NCI-H2107 treated with DMSO at 0.1 percent for 48 hours (cell line): Measurements from ENCODE around the gene TBL2.
"Not testable (repeated sequence)": the region's sequence is repeated elsewhere in the genome, so short reads cannot be mapped to it uniquely, and the experiment has no call there.

Experiments used
- DNase-seq: peaks from one replicate; lab custom pipeline; 2025; ENCODE audit not compliant: unreplicated experiment; lab: John Stamatoyannopoulos, UW

Gene TBL2

DNA sequence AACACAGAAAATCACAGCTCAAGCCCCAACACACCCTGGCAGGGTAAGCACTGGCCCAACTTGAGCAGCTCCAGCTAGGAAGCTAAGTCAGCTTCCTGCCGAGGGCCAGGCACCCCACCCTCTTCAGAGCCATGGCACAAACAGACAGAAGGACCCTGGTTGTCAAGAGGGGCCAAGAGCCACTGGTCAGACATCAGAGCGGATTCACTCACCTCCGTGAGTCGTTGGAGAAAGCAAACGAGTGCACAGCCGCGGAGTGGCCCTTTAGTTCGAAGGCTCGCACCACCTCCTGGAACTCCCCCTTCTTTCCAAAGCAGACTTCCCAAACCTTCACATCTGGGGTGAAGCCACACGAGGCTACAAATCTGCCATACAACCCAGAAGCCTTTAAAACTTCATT lies 7.4 kb downstream of the TBL2 start:
- DNase-seq = no peak

DNA sequence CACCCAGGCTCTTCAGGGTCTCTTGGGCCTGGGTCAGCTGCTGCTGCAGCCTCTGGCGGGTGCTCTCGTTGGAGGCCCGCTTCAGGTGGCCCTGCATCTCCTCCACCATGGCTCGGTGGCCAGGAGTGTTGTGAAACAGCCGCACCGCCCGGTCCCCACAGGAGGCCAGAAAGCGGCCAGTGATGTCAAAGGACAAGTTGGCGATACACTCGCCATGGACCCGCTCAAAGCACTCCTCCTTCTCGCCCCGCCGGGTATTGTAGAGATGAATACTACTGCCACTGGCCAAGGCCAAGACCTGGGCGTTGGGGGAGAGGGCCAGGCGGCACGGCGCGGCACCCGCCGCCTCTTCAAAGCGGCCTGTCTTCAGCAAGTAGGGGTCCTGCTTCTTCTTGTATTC lies 7.9 kb downstream of the TBL2 start:
- DNase-seq = no peak

DNA sequence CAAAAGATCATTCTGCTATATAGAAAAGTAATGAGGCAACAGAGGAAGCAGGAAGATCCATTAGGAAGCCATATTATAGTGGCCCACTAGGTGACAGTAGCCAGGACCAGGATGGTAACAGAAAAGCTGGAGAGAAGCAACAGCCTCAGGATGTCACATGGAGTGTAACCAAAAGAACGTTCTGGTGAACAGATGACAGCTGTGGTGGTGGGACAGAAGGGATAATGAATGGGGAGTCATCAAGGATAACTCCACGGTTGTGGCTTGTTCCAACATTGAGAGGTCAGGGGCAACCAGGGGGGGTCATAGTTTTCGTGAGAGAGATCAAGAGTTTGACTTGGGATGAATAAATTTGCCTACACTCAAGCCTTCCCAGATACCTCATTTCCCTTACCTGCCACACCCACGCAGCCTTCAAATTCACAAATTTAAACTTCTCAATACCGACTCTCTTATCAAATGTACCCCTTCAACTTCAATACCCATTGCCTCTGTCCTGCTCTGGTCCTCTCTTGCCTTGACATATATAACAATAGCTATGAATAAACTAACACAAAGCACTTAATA lies 9.3 kb downstream of the TBL2 start:
- no peak for DNase-seq

DNA sequence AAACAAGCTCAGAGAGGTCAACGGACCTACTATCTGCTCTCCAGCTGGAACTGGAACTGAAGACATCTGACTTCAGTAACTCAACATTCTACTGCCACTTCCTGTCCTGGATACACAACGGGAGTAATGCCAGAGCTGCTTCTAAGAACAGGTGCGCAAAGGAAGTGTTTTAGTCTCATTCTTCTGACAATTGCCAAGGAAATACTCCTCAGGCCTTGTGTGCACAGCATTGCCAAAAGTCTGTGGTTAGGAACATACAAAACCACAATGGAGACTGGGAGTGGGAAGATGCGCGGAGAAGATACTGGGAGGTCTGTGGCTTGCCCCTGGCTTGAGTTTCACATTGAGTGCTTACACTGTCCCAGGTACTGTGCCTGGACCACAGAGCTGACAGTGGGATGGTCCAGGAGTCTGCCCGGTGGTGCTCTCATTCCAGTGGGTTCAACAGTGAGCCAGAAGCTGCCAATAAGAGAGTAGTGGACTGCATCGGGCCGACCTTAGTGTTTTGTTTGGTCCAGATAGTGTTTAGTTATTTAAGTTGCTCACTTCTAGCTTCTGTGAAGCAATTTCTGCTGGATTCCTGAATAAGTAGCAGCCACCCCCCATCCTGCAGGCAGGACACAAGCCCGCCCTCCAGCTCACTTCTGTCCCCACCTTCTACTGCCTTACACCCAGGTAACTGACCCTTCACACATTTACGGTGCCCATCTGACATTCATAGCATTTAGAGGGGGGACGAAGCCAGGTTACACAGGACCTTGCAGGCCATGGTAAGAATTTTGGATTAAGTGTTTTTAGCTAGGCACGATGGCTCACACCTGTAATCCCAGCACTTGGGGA lies 10.3 kb downstream of the TBL2 start:
- DNase-seq = no peak

DNA sequence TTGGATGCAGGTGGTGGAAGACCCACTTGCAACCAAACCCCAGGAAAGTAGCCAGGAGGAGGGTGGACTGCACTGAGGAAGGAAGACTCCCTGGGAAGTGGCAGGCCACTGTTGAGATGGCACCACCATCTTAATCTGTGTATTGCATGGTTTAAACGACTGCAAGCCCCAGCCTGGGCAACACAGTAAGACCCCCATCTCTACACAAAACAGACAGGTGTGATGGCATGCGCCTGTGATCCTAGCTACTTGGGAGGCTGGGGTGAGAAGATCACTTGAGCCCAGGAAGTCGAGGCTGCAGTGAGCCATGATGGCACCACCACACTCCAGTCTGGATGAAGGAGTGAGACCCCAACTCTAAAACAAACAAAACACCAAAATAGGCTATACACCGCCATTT lies 11.2 kb downstream of the TBL2 start:
- DNase-seq = no peak

DNA sequence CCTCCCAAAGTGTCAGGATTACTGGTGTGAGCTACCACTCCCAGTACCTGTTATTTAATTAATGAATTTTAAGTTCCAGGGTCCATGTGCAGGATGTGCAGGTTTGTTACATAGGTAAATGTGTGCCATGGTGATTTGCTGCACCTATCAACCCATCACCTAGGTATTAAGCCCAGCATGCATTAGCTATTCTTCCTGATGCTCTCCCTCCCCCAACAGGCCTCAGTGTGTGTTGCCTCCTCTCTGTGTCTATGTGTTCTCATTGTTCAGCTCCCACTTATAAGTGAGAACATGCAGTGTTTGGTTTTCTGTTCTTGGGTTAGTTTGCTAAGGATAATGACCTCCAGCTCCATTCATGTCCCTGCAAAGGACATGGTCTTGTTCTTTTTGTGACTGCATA lies 11.9 kb downstream of the TBL2 start:
- peak; percentile 25 for DNase-seq

DNA sequence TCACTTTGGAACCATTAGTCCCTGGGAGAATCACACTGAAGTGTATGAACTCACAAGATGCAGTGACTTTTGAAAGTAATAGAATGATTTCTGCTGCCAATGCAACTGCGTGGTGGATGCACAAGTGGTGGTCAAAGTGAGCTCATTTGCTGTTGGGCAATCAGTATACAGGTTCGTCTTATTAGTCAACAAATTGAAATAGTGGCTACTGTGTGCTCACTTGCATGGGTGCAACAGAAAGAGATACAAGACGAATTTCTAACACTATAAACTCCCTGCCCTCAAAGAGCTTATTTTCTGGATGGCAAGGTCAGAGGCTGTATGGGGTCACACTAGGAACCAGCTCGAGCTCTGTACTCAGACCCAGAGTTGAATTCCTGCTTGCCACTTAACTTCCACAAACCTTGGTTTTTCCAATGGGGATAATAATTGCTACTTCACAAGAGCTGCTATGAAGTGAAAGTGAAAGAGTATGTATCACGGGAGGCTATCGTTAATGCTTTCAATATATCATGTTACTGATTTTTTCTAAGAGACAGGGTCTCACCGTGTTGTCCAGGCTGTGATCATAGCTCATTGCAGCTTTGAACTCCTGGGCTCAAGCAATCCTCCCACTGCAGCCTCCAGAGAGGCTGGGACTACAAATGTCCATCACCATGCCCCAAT lies 12.6 kb downstream of the TBL2 start:
- peak; percentile 69 for DNase-seq

DNA sequence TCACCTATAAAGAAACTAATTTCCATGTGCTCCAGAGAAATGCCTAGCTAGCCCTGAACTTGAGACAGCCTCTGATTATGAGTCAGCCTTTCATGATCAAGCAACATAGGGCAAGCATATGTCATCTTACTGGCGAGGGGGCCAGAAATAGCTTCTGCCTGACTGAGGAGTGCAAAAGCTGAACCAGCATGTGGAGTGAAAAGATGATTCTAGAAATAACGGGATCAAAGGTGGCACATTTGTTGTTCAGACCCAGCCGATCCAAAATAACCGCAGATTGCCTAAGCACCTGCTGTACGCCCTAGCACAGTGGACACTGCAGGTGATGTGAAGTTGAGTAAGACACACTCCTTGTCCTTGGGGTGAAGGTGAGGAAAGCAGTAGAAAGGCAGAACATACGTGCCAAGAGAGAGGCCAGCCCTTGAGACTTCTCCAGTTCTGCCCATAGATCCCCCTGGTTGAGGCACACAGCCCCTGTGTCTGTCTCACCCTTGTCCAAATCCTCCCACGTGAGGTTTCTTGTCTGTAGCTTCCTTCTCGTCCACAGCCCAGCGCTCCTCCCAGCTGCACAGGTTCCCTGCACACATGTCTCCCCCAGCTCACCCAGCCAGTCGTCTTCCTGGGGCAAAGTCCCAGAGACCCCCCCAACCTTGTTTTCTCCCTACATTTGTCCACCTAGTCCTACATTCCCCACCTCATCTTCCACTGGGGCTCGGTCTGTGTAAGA lies 18.1 kb downstream of the TBL2 start:
- no peak for DNase-seq

DNA sequence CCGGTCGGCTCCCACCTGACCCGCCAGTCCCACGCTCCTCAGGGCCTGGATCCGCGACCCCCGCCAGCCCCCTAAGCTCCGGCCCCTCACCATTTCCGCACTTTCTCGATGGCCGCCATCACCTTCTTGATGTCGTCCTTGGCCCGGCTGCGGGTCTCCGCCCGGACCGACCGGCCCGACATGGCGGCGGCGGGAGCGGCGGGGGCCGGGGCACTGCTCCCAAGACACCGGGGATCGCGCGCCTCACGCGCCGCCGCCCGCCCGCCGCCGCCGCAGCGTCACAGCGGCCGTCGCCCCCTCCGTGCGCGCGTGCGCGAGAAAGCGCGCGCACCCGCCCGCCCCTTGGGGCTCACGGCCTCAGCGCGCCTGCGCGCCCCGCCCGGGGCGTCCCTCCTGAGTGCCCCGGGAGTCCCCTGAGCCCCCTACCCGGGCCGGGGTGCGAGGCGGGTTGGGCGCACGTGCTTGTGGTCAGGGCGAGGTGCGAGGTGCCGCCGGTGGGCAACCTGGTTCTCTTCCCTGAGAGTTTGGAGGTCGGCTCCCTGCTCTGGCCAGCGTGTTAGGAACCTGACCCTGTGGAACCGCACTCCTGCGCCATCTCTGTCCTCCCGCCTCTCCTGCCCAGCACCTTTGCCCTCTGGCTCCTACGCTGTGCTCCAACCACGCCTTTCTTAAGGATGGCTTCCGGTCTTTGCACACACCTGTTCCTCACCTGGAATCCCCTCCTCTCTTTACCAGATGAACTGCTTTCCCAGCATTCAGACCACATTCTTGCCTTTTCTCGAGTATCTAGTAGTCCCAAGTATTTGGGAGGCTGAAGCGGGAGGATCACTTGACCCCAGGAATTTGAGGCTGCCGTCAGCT lies 20.8 kb downstream of the TBL2 start, which contains the start of gene BCL7B:
Gene BCL7B, minus strand, starts transcription at position 294 of the 861 bp plus-strand sequence. Its CDS starts 112 bp downstream, at position 182.
- peak; percentile 42 for DNase-seq

DNA sequence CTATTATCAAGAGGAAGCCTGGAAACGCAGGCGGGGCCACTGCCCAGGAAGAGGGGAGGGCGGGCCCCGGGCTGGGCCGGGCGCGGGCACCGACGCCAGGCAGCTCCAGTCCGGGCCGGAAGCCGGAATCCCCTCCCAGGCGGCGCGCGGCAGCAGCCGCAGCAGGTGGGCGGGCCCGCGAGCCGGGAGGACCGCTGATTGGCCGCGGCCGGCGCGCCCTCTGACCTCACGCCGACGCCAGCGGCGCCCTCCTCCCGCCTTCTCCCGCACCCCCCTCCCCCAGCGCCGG lies 21.3 kb downstream of the TBL2 start:
- DNase-seq = peak; percentile 79

DNA sequence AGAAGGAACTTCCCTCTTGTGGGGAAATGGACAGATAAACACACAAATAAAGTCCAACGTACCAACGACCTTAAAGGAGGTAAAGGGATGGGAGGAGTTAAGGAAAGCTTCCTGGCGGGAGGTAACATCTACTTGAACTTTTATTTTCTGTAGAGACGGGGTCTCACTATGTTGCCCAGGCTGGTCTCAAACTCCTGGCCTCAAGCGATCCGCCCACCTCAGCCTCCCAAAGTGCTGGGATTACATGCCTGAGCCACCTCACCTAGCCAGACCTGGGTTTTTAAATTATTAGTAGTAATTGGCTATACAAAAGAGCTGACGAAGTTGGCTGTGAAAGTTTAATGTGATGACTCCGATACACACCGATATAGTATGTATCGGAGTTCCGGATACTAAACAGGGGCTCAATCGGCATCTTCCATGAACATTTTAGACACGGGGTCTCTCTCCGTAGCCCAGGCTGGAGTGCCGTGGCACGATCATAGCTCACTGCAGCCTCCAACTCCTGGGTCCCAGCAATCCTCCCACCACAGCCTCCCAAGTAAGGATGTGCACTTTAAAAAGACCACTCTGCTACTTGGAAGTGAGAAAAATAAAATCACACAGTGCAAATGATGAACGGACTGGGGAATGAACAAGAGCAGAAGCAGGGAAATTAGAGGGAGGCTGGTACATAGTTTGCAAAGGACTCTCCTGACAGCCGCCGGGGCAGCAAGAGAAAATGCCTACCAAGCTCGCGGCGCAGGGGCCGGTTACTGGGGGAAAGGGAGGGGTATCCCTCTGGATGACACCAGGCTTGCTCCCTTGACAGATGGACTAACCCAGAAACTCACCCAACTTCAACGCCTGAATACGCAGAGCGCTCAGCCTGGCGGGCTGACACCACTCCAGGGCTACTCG lies 21.9 kb downstream of the TBL2 start:
- no peak for DNase-seq

DNA sequence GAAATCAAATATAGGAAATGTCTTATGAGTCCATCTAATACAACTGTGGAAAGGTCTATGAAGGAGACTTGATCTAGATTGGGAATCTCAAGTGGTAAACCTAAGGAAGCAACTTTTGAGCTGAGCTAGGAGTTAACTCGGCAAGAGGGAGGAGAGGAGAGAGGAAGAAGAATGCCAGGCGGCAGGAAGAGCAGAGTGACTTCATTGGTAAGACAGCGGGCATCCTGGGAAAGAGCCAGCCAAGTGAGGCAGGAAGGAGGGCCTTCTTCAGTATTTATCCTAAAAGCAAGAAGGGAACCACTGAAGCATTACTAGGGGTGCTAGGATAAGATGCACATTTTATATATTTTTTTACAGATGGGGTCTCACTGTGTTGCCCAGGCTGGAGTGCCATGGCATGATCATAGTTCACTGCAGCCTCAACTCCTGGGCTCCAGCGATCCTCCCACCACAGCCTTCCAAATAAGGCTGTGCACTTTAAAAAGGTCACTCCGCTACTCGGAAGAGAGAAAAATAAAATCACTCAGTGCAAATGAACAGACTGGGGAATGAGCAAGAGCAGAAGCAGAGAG lies 22.9 kb downstream of the TBL2 start:
- DNase-seq = no peak

DNA sequence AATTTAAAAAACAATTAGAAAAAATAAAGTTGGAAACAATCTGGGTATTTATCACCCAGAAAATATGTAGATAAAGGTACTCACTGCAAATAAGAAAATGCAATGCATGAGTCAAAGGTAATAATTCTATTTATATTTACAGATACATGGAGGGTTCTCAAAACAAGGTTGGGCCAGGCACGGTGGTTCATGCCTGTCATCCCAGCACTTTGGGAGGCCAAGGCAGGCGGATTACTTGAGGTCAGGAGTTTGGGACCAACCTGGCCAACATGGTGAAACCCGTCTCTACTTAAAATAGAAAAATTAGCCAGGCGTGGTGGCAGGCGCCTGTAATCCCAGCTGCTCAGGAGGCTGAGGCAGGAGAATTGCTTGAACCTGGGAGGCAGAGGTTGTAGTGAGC lies 28.3 kb downstream of the TBL2 start:
- DNase-seq = not testable (repeated sequence)

DNA sequence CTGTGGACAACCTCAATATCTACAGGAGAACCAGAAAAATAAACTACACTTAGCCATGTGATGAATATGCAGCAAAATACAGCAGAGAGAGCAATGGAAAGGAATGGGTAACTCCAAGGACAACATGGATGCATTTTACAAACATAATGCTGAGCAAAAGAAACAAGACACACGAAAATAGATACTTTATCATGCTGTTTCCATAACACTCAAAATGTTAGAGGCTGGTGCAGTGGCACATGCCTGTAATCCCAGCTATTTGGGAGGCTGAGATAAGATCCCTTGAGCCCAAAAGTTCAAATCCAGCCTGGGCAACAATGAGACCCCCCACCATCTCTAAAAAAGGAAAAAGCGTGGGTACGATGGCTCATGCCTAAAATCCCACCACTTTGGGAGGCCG lies 29.2 kb downstream of the TBL2 start:
- no peak for DNase-seq

DNA sequence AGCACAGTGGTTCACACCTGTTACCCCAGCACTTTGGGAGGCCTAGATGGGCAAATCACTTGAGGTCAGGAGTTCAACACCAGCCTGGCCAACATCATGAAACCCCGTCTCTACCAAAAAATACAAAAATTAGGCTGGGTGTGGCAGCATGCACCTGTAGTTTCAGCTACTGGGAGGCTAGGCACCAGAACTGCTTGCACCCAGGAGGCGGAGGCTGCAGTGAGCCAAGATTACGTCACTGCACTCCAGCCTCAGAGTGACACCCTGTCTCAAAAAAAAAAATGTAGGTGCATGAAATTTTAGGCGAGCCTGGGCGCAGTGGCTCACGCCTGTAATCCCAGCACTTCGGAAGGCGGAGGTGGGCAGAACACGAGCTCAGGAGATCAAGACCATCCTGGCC lies 30.5 kb downstream of the TBL2 start:
- DNase-seq = no peak

DNA sequence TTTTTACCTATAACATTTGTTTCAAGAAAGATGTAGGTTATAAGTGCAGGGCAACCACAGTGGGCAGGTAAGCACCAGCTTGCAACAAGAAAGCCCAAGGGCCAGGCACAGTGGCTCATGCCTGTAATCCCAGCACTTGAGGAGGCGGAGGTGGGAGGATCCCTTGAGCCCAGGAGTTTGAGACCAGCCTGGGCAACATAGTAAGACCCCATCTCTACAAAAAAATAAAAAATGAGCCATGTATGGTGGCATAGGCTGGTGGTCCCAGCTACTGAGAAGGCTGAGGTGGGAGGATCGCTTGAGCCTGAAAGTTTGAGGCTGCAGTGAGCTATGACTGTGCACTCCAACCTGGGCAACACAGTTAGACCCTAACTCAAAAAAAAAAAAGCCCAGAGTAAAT lies 33.7 kb downstream of the TBL2 start:
- no peak for DNase-seq

DNA sequence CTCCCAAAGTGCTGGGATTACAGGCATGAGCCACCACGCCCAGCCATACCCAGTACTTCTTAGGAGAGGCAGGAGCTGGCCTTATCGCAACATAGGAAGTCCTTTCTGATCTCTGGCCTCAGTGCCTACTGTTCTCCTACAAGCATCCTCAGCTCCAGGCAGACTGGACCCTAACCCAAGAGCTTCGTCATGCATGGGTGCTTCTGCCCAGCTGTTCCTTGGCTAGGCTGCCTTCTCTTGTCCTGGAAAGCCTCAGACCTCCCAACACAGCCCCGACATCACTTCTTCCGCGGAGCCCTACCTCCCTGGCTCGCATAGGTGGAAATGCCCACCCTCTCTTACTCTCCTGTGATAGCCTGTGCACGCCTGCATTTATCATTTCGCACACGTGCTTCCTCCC lies 36.7 kb downstream of the TBL2 start:
- no peak for DNase-seq

DNA sequence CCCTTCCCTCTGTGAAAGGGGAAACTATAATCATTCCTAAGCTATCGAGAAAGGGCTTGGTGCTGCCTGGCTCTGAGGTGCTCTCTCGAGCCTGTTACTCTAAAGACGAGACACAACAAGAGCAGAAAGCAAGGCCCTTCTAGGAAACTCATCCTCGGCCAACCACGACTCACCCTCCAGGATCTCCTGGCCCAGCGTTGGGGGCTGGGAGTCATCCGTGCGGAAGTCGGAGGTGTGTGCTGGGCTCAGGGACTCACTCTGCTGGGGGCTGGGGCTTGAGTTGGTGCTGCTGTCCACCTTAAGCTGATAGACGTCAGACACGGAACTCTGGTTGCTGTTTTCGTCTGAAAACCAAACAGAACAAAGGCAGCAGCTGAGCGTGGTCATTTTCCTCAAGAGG lies 38.7 kb downstream of the TBL2 start:
- no peak for DNase-seq

DNA sequence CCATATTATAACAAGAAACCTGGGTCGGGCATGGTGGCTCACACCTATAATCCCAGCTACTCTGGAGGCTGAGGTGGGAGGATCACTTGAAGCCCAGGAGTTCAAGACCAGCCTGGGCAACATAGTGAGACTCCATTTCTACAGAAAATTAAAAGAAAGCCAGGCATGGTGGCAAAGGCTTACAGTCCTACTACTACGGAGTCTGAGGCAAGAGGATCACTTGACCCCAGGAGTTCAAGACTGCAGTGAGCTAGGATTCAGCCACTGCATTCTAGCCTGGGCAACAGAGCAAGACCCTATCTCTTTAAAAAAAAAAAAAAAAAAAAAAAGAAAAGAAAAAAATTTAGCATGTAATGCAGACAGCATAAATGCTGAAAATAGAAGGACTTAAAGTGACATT lies 39.9 kb downstream of the TBL2 start:
- not testable (repeated sequence) for DNase-seq
